IMR-90 (cell line): ENCODE data around the gene ADGRD1.

ENCODE experiments used
- BHLHE40 ChIP-seq: fragments of 150-350 bp; IDR thresholded peaks from 2 replicates; pipeline ENCODE4 v1.6.1; 2016; ENCODE audit warnings: mild to moderate bottlenecking, low read depth, low read length
- CEBPB ChIP-seq: IDR thresholded peaks from 2 replicates; pipeline ENCODE4 v1.6.1; 2012; ENCODE audit warnings: low read depth, low read length, improper control_type of control experiment
- CTCF ChIP-seq: conservative IDR thresholded peaks from 2 replicates; pipeline ENCODE4 v1.5.1; 2012; ENCODE audit warnings: mild to moderate bottlenecking, low read depth, low read length, improper control_type of control experiment
- POLR2A ChIP-seq: IDR thresholded peaks from 2 replicates; pipeline ENCODE4 v1.6.1; 2012; ENCODE audit warnings: mild to moderate bottlenecking, low read depth, low read length
- RAD21 ChIP-seq: IDR thresholded peaks from 2 replicates; pipeline ENCODE4 v1.6.1; 2012; ENCODE audit warnings: low read length, improper control_type of control experiment
- SMC3 ChIP-seq: fragments of 150-350 bp; IDR thresholded peaks from 2 replicates; pipeline ENCODE4 v1.6.1; 2016; ENCODE audit warnings: low read depth, mild to moderate bottlenecking, antibody characterized with exemption, low read length, moderate library complexity

GRCh38 chr12:131132118-131132892, 178.6 kb downstream of the ADGRD1 start:
- TF ChIP-seq CTCF = no peak
- TF ChIP-seq POLR2A = no peak
- TF ChIP-seq CEBPB = no peak
- no peak for TF ChIP-seq BHLHE40
- no peak for TF ChIP-seq SMC3
- no peak for TF ChIP-seq RAD21
